ENCODE results near the gene IFNA6.

The IFNA6 gene

DNA sequence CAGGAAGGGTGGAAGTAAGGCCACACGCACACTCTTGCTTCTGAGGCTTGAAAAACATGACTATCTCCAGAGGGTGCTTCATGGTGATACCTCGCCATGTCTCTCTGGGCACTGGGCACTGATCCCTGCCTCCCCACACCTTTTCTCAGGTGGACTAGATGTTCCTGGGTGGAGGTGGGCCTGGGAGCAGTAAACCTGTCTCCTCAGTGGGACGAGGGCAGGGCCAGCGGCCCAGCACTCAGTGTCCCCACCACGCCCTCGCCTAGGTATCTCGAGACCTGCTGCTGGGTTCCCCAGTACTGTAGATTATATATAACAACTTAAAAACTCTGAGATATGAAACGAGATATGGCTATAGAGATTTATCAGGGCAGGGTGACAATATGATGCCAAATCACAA is 11.6 kb upstream of the IFNA6 start:
- peaks cover 25% of the 10 kb centered on the region for H3K27me3 ChIP-seq (ENCODE audit: insufficient read depth, low read depth, severe bottlenecking)
- no peak overlapping the region for H3K4me3 ChIP-seq (ENCODE audit: low read depth, low read length)
- TF ChIP-seq, protein P1, sequence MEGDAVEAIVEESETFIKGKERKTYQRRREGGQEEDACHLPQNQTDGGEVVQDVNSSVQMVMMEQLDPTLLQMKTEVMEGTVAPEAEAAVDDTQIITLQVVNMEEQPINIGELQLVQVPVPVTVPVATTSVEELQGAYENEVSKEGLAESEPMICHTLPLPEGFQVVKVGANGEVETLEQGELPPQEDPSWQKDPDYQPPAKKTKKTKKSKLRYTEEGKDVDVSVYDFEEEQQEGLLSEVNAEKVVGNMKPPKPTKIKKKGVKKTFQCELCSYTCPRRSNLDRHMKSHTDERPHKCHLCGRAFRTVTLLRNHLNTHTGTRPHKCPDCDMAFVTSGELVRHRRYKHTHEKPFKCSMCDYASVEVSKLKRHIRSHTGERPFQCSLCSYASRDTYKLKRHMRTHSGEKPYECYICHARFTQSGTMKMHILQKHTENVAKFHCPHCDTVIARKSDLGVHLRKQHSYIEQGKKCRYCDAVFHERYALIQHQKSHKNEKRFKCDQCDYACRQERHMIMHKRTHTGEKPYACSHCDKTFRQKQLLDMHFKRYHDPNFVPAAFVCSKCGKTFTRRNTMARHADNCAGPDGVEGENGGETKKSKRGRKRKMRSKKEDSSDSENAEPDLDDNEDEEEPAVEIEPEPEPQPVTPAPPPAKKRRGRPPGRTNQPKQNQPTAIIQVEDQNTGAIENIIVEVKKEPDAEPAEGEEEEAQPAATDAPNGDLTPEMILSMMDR (IDR thresholded peaks at IDR 0.05; ENCODE audit: low read depth, low read length), result no peak
- no peak overlapping the region for H3K27ac ChIP-seq
- H3K9me3 ChIP-seq (ENCODE audit: severe bottlenecking), result no peaks in the 10 kb centered on the region
- DNase-seq, result no peak
- no peaks in the 10 kb centered on the region for H3K36me3 ChIP-seq

DNA sequence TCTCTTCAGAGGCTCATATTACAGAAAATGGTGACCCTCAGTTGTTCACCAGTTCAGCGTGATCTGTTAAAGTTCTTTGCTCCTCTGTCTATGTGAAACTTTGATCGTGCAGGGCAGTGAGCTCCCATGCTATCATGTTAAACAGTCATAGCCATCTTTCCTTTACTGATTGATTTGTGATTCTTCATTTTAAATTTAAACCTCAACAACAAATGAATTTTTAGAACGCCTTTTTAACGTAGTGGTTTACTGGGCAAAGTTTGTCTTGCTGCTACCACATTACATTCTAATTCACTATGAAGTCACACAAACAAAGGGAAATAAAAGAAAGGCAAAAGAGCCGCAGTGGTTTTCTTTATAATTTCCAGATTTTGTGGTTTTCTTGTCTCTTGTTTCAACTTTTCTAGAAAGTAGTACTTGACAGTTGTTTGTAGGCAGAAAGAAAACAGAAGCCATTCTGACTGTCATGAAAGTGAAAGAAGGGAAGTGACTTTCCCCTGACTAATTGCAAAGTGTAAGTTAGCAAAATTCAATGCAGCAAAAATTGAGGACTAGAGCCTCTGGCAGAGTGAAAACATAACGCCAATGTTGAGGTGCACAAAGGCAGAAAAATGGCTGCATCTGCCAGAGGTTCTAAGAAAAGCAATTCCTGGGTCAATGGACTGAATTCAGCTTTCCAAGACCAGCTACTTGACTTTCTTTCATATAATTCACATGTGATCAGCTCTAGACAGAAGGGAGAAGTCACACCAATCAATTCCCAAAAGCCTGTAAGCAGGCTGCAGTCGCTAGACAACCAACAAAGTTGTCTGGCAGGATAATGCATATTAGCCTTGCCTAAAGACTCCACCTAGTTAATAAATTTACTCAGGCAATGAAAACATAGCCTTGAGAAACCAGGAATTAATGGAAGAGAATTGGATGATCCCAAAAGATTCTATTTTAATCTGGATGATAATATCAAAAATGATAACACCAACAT is 7.1 kb upstream of the IFNA6 start:
- H3K27ac ChIP-seq, result no peak overlapping the region
- H3K36me3 ChIP-seq, result no peaks in the 10 kb centered on the region
- TF ChIP-seq, protein P1 (IDR thresholded peaks at IDR 0.05; ENCODE audit: low read depth, low read length), result no peak
- DNase-seq, result no peak
- no peaks in the 10 kb centered on the region for H3K9me3 ChIP-seq (ENCODE audit: severe bottlenecking)
- peaks cover 37% of the 10 kb centered on the region for H3K27me3 ChIP-seq (ENCODE audit: insufficient read depth, low read depth, severe bottlenecking)
- no peak overlapping the region for H3K4me3 ChIP-seq (ENCODE audit: low read depth, low read length)

DNA sequence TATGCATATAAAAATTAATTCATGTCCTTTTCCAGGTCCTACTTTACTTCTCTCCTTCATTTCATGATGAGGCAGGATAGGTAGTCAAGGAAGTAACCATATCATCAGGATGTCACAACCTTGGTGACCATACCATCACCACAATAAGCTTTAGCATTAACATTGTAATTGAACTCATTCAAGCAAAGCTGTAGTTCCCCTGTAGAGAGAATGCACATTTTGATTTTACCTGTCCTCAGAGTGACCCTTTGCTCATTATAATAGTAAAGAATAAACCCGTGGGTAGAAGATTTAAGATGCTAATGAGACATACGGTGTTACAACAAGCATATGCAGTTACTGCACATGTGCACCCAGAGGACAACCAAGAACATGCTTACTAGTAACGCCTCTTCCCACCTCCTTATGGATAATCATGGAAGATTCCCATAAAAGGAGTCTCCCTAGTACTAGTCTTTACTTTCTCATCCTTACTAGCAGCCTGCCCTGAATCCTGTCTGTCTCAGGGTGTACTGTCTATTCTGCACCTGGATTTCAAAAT is 2.2 kb downstream of the IFNA6 start:
- no peak for DNase-seq
- no peak overlapping the region for H3K27ac ChIP-seq
- peaks cover 10% of the 10 kb centered on the region for H3K27me3 ChIP-seq (ENCODE audit: insufficient read depth, low read depth, severe bottlenecking)
- H3K36me3 ChIP-seq, result no peaks in the 10 kb centered on the region
- TF ChIP-seq, protein P1 (IDR thresholded peaks at IDR 0.05; ENCODE audit: low read depth, low read length), result no peak
- no peaks in the 10 kb centered on the region for H3K9me3 ChIP-seq (ENCODE audit: severe bottlenecking)
- no peak overlapping the region for H3K4me3 ChIP-seq (ENCODE audit: low read depth, low read length)

DNA sequence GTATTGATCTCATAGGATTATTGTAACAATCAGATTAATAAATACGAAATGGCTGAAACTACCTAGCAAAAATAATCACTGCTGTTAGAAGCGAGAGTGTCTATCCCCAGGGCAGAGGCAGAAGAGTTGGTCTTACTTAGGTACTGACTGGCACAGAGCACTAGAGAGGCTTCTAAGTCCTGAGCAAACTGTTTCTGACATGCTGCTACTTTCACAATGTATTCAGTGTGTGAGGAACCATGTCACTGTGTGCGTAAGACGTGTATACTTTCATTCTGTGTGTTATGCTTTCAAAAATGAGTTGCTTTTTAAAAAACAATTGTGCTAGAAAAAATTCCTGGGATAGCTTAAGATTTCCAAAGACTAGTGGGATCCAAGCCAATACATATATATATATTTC is 10.0 kb downstream of the IFNA6 start:
- no peak overlapping the region for H3K4me3 ChIP-seq (ENCODE audit: low read depth, low read length)
- no peak for DNase-seq
- no peaks in the 10 kb centered on the region for H3K9me3 ChIP-seq (ENCODE audit: severe bottlenecking)
- H3K27ac ChIP-seq, result no peak overlapping the region
- no peaks in the 10 kb centered on the region for H3K36me3 ChIP-seq
- peaks cover 4% of the 10 kb centered on the region for H3K27me3 ChIP-seq (ENCODE audit: insufficient read depth, low read depth, severe bottlenecking)
- TF ChIP-seq, protein P1 (IDR thresholded peaks at IDR 0.05; ENCODE audit: low read depth, low read length), result no peak

DNA sequence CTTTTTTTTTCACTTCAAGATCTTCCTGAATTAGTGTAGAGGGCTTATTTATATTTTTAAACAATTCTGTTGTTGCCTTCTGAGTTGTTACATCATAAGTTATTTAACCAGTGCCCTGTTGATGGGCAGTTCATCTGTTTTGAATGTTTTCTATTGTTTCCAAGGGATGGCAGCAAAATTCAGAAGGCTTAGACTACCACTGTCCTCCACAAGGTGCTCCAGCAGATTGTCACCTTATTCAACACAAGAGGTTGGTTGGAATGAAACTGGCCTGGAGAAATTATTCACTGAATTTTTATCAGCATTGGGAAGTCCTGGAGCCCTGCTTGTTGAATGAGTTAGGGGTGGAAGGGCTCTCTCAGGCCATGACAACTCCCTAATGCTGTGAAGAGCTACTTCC is 14.2 kb downstream of the IFNA6 start:
- H3K27me3 ChIP-seq (ENCODE audit: insufficient read depth, low read depth, severe bottlenecking), result no peaks in the 10 kb centered on the region
- TF ChIP-seq, protein P1 (IDR thresholded peaks at IDR 0.05; ENCODE audit: low read depth, low read length), result no peak
- no peak overlapping the region for H3K27ac ChIP-seq
- DNase-seq, result no peak
- no peaks in the 10 kb centered on the region for H3K9me3 ChIP-seq (ENCODE audit: severe bottlenecking)
- peaks cover 22% of the 10 kb centered on the region for H3K36me3 ChIP-seq
- H3K4me3 ChIP-seq (ENCODE audit: low read depth, low read length), result no peak overlapping the region

All from WERI-Rb-1 (cell line).